Measurements from ENCODE around the gene TRMT61A. TPM values are rescaled to one million over a fixed set of nuclear protein-coding genes. Genes with fewer than 3 reads are reported as not detected.

The TRMT61A gene
- total and polyA plus RNA-seq, 9 of the 15 experiments (the other 6 are each of a cell fraction or from before 2014, with no cell fraction given) = 0.10 to 24.8 (median 5.1) TPM

DNA sequence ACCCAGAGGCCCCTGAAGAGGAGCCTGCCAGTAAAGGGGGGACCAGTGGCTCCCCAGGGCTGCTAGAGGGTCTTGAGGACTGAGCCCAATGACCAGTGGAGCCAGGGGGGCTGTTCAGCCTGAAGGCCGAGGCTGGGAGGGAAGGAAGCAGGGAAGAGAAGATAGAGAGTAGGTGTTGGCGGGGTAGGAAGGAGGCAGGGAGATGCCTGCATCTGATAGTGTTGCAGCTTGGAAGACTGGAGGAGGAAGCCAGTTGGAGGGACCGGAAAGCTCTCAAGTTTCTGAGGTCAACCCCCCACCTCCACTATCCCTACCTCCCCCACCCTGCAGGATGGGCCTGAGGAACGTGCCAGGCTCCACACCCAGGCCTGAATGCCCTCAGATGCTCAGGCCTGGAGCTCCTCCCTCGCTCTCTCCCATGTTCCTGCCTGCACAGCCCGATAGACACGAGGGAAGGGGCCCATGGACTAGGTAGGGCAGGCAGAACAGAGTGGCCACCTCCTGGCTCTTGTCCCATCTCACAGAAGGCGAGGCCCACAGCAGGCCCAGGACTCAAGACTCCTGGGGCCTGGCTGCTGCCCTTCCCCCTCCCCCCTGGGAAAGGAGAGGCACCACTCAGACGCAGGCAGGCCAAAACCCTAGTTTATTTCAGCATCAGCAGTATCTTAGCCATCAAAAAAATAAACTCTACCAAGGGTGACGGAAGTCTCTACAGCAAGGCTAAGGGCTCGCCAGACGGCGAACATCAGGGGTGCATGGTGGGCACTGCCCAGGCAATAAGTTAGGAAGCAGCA is 9.8 kb upstream of the TRMT61A start (continued):
- TF ChIP-seq, protein P1, sequence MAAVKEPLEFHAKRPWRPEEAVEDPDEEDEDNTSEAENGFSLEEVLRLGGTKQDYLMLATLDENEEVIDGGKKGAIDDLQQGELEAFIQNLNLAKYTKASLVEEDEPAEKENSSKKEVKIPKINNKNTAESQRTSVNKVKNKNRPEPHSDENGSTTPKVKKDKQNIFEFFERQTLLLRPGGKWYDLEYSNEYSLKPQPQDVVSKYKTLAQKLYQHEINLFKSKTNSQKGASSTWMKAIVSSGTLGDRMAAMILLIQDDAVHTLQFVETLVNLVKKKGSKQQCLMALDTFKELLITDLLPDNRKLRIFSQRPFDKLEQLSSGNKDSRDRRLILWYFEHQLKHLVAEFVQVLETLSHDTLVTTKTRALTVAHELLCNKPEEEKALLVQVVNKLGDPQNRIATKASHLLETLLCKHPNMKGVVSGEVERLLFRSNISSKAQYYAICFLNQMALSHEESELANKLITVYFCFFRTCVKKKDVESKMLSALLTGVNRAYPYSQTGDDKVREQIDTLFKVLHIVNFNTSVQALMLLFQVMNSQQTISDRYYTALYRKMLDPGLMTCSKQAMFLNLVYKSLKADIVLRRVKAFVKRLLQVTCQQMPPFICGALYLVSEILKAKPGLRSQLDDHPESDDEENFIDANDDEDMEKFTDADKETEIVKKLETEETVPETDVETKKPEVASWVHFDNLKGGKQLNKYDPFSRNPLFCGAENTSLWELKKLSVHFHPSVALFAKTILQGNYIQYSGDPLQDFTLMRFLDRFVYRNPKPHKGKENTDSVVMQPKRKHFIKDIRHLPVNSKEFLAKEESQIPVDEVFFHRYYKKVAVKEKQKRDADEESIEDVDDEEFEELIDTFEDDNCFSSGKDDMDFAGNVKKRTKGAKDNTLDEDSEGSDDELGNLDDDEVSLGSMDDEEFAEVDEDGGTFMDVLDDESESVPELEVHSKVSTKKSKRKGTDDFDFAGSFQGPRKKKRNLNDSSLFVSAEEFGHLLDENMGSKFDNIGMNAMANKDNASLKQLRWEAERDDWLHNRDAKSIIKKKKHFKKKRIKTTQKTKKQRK (IDR thresholded peaks at IDR 0.05; ENCODE audit: borderline replicate concordance, low read depth, low read length) = no peak
- TF ChIP-seq RBM34 (IDR thresholded peaks at IDR 0.05; ENCODE audit: borderline replicate concordance, insufficient read depth, low read length) (no peak), TEAD4 (IDR thresholded peaks at IDR 0.05; ENCODE audit: low read length) (no peak), TEAD4 (CRISPR knock-in tag; IDR thresholded peaks at IDR 0.05; ENCODE audit: borderline replicate concordance) (no peak), TBP (optimal IDR thresholded peaks at IDR 0.05; ENCODE audit: low read depth, low read length) (no peak), CTBP1 (IDR thresholded peaks at IDR 0.05; ENCODE audit: borderline replicate concordance) (peak; percentile 47; the same call in 1 of the 2 replicates), MED1 (CRISPR knock-in tag; IDR thresholded peaks at IDR 0.05; ENCODE audit: borderline replicate concordance) (no peak), ZNF436 (CRISPR knock-in tag; IDR thresholded peaks at IDR 0.05) (no peak), SAFB (IDR thresholded peaks at IDR 0.05; ENCODE audit: borderline replicate concordance, low read depth, low read length) (no peak), NR2C2 (CRISPR knock-in tag; IDR thresholded peaks at IDR 0.05) (no peak), NR2C2 (tag; IDR thresholded peaks at IDR 0.05) (no peak), HDAC8 (tag; IDR thresholded peaks at IDR 0.05) (no peak), HNRNPL (IDR thresholded peaks at IDR 0.05; ENCODE audit: low read depth, low read length) (no peak)
- TF ChIP-seq, protein P2, sequence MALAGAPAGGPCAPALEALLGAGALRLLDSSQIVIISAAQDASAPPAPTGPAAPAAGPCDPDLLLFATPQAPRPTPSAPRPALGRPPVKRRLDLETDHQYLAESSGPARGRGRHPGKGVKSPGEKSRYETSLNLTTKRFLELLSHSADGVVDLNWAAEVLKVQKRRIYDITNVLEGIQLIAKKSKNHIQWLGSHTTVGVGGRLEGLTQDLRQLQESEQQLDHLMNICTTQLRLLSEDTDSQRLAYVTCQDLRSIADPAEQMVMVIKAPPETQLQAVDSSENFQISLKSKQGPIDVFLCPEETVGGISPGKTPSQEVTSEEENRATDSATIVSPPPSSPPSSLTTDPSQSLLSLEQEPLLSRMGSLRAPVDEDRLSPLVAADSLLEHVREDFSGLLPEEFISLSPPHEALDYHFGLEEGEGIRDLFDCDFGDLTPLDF (CRISPR knock-in tag; IDR thresholded peaks at IDR 0.05) = no peak
- TF ChIP-seq, protein P3, sequence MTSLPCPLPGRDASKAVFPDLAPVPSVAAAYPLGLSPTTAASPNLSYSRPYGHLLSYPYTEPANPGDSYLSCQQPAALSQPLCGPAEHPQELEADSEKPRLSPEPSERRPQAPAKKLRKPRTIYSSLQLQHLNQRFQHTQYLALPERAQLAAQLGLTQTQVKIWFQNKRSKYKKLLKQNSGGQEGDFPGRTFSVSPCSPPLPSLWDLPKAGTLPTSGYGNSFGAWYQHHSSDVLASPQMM (CRISPR knock-in tag; IDR thresholded peaks at IDR 0.05) = no peak
- TF ChIP-seq, protein P4, sequence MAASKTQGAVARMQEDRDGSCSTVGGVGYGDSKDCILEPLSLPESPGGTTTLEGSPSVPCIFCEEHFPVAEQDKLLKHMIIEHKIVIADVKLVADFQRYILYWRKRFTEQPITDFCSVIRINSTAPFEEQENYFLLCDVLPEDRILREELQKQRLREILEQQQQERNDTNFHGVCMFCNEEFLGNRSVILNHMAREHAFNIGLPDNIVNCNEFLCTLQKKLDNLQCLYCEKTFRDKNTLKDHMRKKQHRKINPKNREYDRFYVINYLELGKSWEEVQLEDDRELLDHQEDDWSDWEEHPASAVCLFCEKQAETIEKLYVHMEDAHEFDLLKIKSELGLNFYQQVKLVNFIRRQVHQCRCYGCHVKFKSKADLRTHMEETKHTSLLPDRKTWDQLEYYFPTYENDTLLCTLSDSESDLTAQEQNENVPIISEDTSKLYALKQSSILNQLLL (CRISPR knock-in tag; IDR thresholded peaks at IDR 0.05; ENCODE audit: borderline replicate concordance) = no peak
- TF ChIP-seq, protein P5, sequence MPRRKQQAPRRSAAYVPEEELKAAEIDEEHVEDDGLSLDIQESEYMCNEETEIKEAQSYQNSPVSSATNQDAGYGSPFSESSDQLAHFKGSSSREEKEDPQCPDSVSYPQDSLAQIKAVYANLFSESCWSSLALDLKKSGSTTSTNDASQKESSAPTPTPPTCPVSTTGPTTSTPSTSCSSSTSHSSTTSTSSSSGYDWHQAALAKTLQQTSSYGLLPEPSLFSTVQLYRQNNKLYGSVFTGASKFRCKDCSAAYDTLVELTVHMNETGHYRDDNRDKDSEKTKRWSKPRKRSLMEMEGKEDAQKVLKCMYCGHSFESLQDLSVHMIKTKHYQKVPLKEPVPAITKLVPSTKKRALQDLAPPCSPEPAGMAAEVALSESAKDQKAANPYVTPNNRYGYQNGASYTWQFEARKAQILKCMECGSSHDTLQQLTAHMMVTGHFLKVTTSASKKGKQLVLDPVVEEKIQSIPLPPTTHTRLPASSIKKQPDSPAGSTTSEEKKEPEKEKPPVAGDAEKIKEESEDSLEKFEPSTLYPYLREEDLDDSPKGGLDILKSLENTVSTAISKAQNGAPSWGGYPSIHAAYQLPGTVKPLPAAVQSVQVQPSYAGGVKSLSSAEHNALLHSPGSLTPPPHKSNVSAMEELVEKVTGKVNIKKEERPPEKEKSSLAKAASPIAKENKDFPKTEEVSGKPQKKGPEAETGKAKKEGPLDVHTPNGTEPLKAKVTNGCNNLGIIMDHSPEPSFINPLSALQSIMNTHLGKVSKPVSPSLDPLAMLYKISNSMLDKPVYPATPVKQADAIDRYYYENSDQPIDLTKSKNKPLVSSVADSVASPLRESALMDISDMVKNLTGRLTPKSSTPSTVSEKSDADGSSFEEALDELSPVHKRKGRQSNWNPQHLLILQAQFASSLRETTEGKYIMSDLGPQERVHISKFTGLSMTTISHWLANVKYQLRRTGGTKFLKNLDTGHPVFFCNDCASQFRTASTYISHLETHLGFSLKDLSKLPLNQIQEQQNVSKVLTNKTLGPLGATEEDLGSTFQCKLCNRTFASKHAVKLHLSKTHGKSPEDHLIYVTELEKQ (CRISPR knock-in tag; IDR thresholded peaks at IDR 0.05) = no peak

Measured in K562 (cell line).